GM12878 (cell line): ENCODE data around the gene BAG3. TPM values are rescaled to one million over a fixed set of nuclear protein-coding genes. Genes with fewer than 3 reads are reported as not detected.

Experiments
- ATAC-seq: fragments of 200-7000 bp; cut with Tn5 transposase; 3 replicates; pipeline ENCODE4 v1.9.1; 2020; ENCODE audit warnings: mild to moderate bottlenecking, moderate library complexity
- BruUV-seq: library from RNA; stranded (reverse); fragments of 400-500 nt; replicated peaks from 2 replicates; lab custom pipeline; 2021; lab: Mats Ljungman, UMichigan
- CTCF ChIA-PET: fragments of 300-600 bp; sonication (Branson Sonifier 250); formaldehyde crosslinking; extraction: SDS; loops from one replicate; lab custom pipeline; 2021; ENCODE audit warnings: inconsistent platforms; lab: Yijun Ruan, JAX
- POLR2A ChIA-PET: fragments of 350-600 bp; formaldehyde crosslinking; extraction: SDS; loops from one replicate; lab custom pipeline; 2021; ENCODE audit warnings: inconsistent platforms; lab: Charles Lee
- RAD21 ChIA-PET: fragments of 300-600 bp; sonication (Branson Sonifier 250); formaldehyde crosslinking; loops from one replicate; lab custom pipeline; 2023; ENCODE audit warnings: antibody characterized with exemption; ENCODE audit not compliant: unreplicated experiment; lab: Charles Lee
- SMC1A ChIA-PET: fragments of 300-600 bp; sonication (Branson Sonifier 250); formaldehyde crosslinking; loops from one replicate; lab custom pipeline; 2023; ENCODE audit not compliant: unreplicated experiment, uncharacterized antibody; lab: Charles Lee
- DNase-seq: peaks from one replicate; pipeline ENCODE4 v3.0.0-alpha.2; 2011; ENCODE audit warnings: low read depth, low spot score
- FAIRE-seq: peaks from 3 replicates; lab custom pipeline; 2011; peaks lifted over from hg19 to GRCh38; lab: Jason Lieb, UNC
- H2AFZ ChIP-seq: 2 replicates; pipeline ENCODE4 v1.6.0; 2011; ENCODE audit warnings: low read depth, low read length, control low read depth; ENCODE audit not compliant: control insufficient read depth
- H3K27ac ChIP-seq: 2 replicates; pipeline ENCODE4 v1.5.1; 2011; ENCODE audit warnings: control low read depth; ENCODE audit not compliant: control insufficient read depth, insufficient read depth
- H3K27me3 ChIP-seq, 2 experiments: replicated peaks in 1 of 2; 2 replicates each; pipeline versions ENCODE4 v1.6.0 to v1.6.1; 2011; ENCODE audit warnings: low read length in 1 of 2; ENCODE audit not compliant: control insufficient read depth in 2 of 2, insufficient read depth in 2 of 2
- H3K36me3 ChIP-seq, 2 experiments: 2 replicates each; pipeline ENCODE4 v1.5.1; 2011; ENCODE audit warnings: low read length in 1 of 2; ENCODE audit not compliant: control insufficient read depth in 2 of 2, insufficient read depth in 2 of 2
- H3K4me1 ChIP-seq: 2 replicates; pipeline ENCODE4 v1.6.1; 2011; ENCODE audit warnings: mild to moderate bottlenecking, low read length, moderate library complexity, mixed read lengths; ENCODE audit not compliant: control insufficient read depth, insufficient read depth
- H3K4me2 ChIP-seq: 2 replicates; pipeline ENCODE4 v1.6.0; 2011; ENCODE audit warnings: control low read depth; ENCODE audit not compliant: control insufficient read depth, insufficient read depth
- H3K4me3 ChIP-seq: fragments of 200-600 bp; sonication (generic); 2 replicates; pipeline ENCODE4 v1.5.1; 2016
- H3K79me2 ChIP-seq: 2 replicates; pipeline ENCODE4 v1.6.0; 2011; ENCODE audit warnings: low read length; ENCODE audit not compliant: control insufficient read depth, insufficient read depth
- H3K9ac ChIP-seq: 2 replicates; pipeline ENCODE4 v1.8.0; 2011; ENCODE audit warnings: low read length, control low read depth, mixed read lengths; ENCODE audit not compliant: control insufficient read depth, insufficient read depth
- H3K9me3 ChIP-seq: replicated peaks from 3 replicates; pipeline ENCODE4 v1.5.1; 2011; ENCODE audit warnings: mild to moderate bottlenecking, low read length; ENCODE audit not compliant: control insufficient read depth, insufficient read depth
- H4K20me1 ChIP-seq: 2 replicates; pipeline ENCODE4 v1.6.0; 2011; ENCODE audit not compliant: control insufficient read depth, insufficient read depth
- BMI1 ChIP-seq: fragments of 450-650 bp; IDR thresholded peaks from 2 replicates; pipeline ENCODE4 v1.6.1; 2016; ENCODE audit warnings: mild to moderate bottlenecking, moderate library complexity, borderline replicate concordance
- CBFB ChIP-seq: IDR thresholded peaks from 2 replicates; pipeline ENCODE4 v1.6.1; 2016; ENCODE audit warnings: antibody characterized with exemption, low read depth
- E2F4 ChIP-seq: IDR thresholded peaks from 2 replicates; pipeline ENCODE4 v1.6.1; 2012; ENCODE audit warnings: low read depth, low read length, improper control_type of control experiment
- HDAC6 ChIP-seq: fragments of 200-600 bp; sonication (generic); IDR thresholded peaks from one replicate; pipeline ENCODE4 v1.8.0; 2017; ENCODE audit warnings: antibody characterized with exemption; ENCODE audit not compliant: unreplicated experiment
- JUND ChIP-seq: IDR thresholded peaks from 2 replicates; pipeline ENCODE4 v1.6.1; 2012; ENCODE audit warnings: low read depth, mild to moderate bottlenecking, low read length, improper control_type of control experiment, moderate library complexity
- KDM1A ChIP-seq: fragments of 200-600 bp; sonication (generic); IDR thresholded peaks from 2 replicates; pipeline ENCODE4 v1.6.1; 2016; ENCODE audit warnings: borderline replicate concordance
- YBX1 ChIP-seq: fragments of 450-650 bp; IDR thresholded peaks from 2 replicates; pipeline ENCODE4 v1.6.1; 2016; ENCODE audit warnings: antibody characterized with exemption
- ZBTB4 ChIP-seq: fragments of 450-650 bp; formaldehyde crosslinking; IDR thresholded peaks from 2 replicates; pipeline ENCODE4 v1.4.0; 2022; ENCODE audit warnings: mild to moderate bottlenecking, moderate library complexity
- WGBS: methylation state at CpG from one replicate; pipeline ENCODE4 v1.1.6; 2016; ENCODE audit warnings: low lambda C conversion rate; ENCODE audit not compliant: insufficient replicate concordance, insufficient coverage; ENCODE audit errors: missing lambda C conversion rate; 5-methylcytosine and 5-hydroxymethylcytosine counted together
- in situ Hi-C: fragments of 300-500 bp; cut with MboI; formaldehyde crosslinking; loops from 9 replicates; pipeline ENCODE4 v1.14.3; 2018; ENCODE audit warnings: mixed read lengths
- intact Hi-C: fragments of 100-400 bp; cut with micrococcal nuclease; formaldehyde crosslinking; loops from one replicate; pipeline ENCODE4 v1.14.2; 2022; ENCODE audit not compliant: unreplicated experiment
- polyA plus RNA-seq, 11 experiments: library from polyadenylated mRNA; depleted of rRNA in 4 of 11; unstranded in 6 of 11; stranded (reverse) in 5 of 11; fragments of >200 nt; fragmentation: Nextera tagmentation in 4 of 11; fragmentation: Illumina TruSeq in 1 of 11; extraction: Ambion mirVana in 4 of 11; extraction: Trizol in 1 of 11; gene quantifications; 1 replicate in 1 of 11; 2 replicates in 10 of 11; pipeline versions ENCODE4 v1.2.1 to v1.2.3, GENCODE V29; 2011 to 2016; ENCODE audit warnings: inconsistent platforms in 2 of 11, missing spikeins in 2 of 11, low read depth in 1 of 11
- total RNA-seq, 4 experiments: library from RNA; depleted of rRNA in 3 of 4; stranded (reverse); fragments of >200 nt in 3 of 4; fragmentation: Illumina TruSeq in 1 of 4; extraction: Trizol in 1 of 4; gene quantifications; 2 replicates each; pipeline versions ENCODE4 v1.2.1 to v1.2.3, GENCODE V29; 2013 to 2021
- TF ChIP-seq, protein P1 (sequence below): fragments of 450-650 bp; IDR thresholded peaks from 2 replicates; pipeline ENCODE4 v1.6.1; 2018; ENCODE audit warnings: mild to moderate bottlenecking, low read depth, moderate library complexity; ENCODE audit not compliant: partially characterized antibody

The BAG3 gene
- total and polyA plus RNA-seq, 10 of the 15 experiments (the other 5 are each of a cell fraction or from before 2014, with no cell fraction given) = 0.71 to 14.1 (median 4.3) TPM

DNA sequence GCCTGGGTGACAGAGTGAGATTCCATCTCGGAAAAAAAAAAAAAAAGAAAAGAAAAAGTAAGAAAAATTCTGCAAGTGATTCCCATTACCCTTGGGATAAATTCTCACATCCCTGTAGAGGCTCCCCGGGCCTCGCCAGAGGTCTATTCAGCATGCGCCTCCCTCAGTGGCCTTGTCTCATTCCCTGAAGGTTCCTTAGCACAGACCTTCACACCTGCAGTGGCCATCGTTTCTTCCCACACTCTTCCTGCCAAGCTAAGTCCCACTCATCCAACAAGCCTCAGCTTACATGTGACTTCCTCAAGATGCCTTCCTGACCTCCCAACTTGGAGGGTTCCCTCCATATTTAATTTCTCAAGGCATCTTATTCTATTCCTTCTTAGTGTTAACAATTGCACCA lies 20.9 kb upstream of the BAG3 start:
- FAIRE-seq (no peak), ATAC-seq (no peak), DNase-seq (no peak)
- no TSS peak for BruUV-seq
- no peak overlapping the region for H3K4me2 ChIP-seq
- intact Hi-C loops (no loop called here), in situ Hi-C loops (no loop called here)
- no peaks in the 10 kb centered on the region for H3K36me3 ChIP-seq
- H3K4me1 ChIP-seq = no peaks in the 10 kb centered on the region
- H2AFZ ChIP-seq = no peak overlapping the region
- H3K27ac ChIP-seq = no peak overlapping the region
- H3K27me3 ChIP-seq = no peaks in the 10 kb centered on the region
- H3K79me2 ChIP-seq = no peaks in the 10 kb centered on the region
- H4K20me1 ChIP-seq = no peaks in the 10 kb centered on the region
- RAD21 ChIA-PET = no interaction called here
- no peak for TF ChIP-seq HDAC6
- TF ChIP-seq, all 136 proteins: peak for 0
- SMC1A ChIA-PET = no interaction called here
- 68% methylated on average over 4 of the region's 5 CpGs for WGBS
- H3K9ac ChIP-seq = no peak overlapping the region
- POLR2A ChIA-PET = no interaction called here
- CTCF ChIA-PET = no interaction called here
- no peaks in the 10 kb centered on the region for H3K9me3 ChIP-seq
- H3K4me3 ChIP-seq = no peak overlapping the region

DNA sequence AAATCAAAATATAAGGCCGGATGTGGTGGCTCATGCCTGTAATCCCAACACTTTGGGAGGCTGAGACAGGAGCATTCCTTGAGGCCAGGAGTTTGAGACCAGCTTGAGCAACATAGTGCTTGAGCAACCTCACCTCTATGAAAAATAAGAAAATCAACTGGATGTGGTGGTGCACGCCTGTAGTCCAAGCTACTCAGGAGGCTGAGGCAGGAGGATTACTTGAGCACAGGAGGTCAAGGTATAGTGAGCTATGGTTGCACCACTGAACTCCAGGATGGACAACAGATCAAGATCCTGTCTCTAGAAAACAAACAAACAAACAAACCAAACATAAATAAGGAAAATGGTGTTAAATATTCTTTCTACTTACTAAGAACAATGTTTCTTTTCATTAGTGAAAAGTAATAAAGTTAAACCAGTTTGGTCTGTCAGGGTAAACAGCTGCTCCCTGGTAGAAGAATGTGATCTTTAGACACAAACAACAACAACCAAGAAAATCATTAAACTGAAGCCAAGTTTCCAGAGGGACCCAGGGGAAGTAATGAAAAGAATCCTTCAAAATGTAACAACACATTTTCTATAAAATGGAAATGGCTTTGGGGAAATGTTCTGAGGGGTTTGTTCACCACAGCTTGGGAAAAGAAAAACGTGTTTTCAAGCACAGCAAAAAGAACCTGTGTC lies 17.5 kb upstream of the BAG3 start:
- H3K4me2 ChIP-seq = no peak overlapping the region
- TF ChIP-seq BMI1 (no peak), E2F4 (no peak), KDM1A (no peak), YBX1 (no peak), CBFB (no peak), JUND (no peak), ZBTB4 (no peak)
- TF ChIP-seq, protein P1, sequence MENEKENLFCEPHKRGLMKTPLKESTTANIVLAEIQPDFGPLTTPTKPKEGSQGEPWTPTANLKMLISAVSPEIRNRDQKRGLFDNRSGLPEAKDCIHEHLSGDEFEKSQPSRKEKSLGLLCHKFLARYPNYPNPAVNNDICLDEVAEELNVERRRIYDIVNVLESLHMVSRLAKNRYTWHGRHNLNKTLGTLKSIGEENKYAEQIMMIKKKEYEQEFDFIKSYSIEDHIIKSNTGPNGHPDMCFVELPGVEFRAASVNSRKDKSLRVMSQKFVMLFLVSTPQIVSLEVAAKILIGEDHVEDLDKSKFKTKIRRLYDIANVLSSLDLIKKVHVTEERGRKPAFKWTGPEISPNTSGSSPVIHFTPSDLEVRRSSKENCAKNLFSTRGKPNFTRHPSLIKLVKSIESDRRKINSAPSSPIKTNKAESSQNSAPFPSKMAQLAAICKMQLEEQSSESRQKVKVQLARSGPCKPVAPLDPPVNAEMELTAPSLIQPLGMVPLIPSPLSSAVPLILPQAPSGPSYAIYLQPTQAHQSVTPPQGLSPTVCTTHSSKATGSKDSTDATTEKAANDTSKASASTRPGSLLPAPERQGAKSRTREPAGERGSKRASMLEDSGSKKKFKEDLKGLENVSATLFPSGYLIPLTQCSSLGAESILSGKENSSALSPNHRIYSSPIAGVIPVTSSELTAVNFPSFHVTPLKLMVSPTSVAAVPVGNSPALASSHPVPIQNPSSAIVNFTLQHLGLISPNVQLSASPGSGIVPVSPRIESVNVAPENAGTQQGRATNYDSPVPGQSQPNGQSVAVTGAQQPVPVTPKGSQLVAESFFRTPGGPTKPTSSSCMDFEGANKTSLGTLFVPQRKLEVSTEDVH = no peak

More for the DNA sequence above, 17.5 kb upstream of the BAG3 start:
- BruUV-seq = no TSS peak
- no peak for ATAC-seq
- in situ Hi-C loops = no loop called here
- no peak overlapping the region for H3K27ac ChIP-seq
- no peaks in the 10 kb centered on the region for H3K27me3 ChIP-seq
- H3K36me3 ChIP-seq = no peaks in the 10 kb centered on the region
- ChIA-PET RAD21 (no interaction called here), SMC1A (interaction anchor here (0.7 kb wide), 1 partner anchor 85 kb away, joined by 6 read pairs; no protein-coding TSS in a partner anchor), CTCF (interaction anchor here (1.0 to 1.2 kb wide), 2 partner anchors 31 to 434 kb away, joined by 3 to 4 read pairs; no protein-coding TSS in a partner anchor), POLR2A (interaction anchor here (0.7 kb wide), 2 partner anchors 13 to 152 kb away, joined by 3 to 8 read pairs; no protein-coding TSS in a partner anchor)
- no peak for FAIRE-seq
- intact Hi-C loops = no loop called here
- no peaks in the 10 kb centered on the region for H4K20me1 ChIP-seq
- no peaks in the 10 kb centered on the region for H3K79me2 ChIP-seq
- 44% methylated on average over 3 of the region's 3 CpGs for WGBS
- H3K9me3 ChIP-seq = no peaks in the 10 kb centered on the region
- no peak for DNase-seq
- H3K9ac ChIP-seq = no peak overlapping the region
- H3K4me3 ChIP-seq = no peak overlapping the region
- H3K4me1 ChIP-seq = no peaks in the 10 kb centered on the region
- H2AFZ ChIP-seq = no peak overlapping the region
